ENCODE data around the gene HMGXB3.
A peak's percentile ranks its signal among the peaks of the same experiment; 100 is the strongest.

The HMGXB3 gene, protein sequence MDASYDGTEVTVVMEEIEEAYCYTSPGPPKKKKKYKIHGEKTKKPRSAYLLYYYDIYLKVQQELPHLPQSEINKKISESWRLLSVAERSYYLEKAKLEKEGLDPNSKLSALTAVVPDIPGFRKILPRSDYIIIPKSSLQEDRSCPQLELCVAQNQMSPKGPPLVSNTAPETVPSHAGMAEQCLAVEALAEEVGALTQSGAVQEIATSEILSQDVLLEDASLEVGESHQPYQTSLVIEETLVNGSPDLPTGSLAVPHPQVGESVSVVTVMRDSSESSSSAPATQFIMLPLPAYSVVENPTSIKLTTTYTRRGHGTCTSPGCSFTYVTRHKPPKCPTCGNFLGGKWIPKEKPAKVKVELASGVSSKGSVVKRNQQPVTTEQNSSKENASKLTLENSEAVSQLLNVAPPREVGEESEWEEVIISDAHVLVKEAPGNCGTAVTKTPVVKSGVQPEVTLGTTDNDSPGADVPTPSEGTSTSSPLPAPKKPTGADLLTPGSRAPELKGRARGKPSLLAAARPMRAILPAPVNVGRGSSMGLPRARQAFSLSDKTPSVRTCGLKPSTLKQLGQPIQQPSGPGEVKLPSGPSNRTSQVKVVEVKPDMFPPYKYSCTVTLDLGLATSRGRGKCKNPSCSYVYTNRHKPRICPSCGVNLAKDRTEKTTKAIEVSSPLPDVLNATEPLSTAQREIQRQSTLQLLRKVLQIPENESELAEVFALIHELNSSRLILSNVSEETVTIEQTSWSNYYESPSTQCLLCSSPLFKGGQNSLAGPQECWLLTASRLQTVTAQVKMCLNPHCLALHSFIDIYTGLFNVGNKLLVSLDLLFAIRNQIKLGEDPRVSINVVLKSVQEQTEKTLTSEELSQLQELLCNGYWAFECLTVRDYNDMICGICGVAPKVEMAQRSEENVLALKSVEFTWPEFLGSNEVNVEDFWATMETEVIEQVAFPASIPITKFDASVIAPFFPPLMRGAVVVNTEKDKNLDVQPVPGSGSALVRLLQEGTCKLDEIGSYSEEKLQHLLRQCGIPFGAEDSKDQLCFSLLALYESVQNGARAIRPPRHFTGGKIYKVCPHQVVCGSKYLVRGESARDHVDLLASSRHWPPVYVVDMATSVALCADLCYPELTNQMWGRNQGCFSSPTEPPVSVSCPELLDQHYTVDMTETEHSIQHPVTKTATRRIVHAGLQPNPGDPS (N-terminal part only)

GRCh38 chr5:150000256-150000989 is at the start of gene HMGXB3, which contains the start of gene TIGD6:
TSS of gene HMGXB3 (plus strand) at chr5:150000739. CDS start at chr5:150004853, 4,114 bp downstream.
TSS of gene TIGD6 (minus strand) at chr5:150000654. CDS start at chr5:149996348, 4,306 bp downstream.
- DNase-seq (ENCODE audit: low spot score in 2 of 2) (peak; percentile 72 to 93), ATAC-seq (peak; percentile 90)
- Mint-ChIP-seq H3K4me3 (peak within 1 kb of the TSS; percentile 77), H3K36me3 (peaks cover 44% of the 10 kb centered on the region), H3K9me3 (no peaks in the 10 kb centered on the region), H3K27ac (peak within 1 kb of the TSS; percentile 89), H3K4me1 (peaks cover 54% of the 10 kb centered on the region)

GRCh38 chr5:149951138-149951749 is 49.3 kb upstream of the HMGXB3 start:
- Mint-ChIP-seq H3K4me3 (no peak overlapping the region), H3K36me3 (no peaks in the 10 kb centered on the region), H3K4me1 (no peaks in the 10 kb centered on the region), H3K27ac (no peak overlapping the region), H3K9me3 (no peaks in the 10 kb centered on the region)
- DNase-seq (ENCODE audit: low spot score in 2 of 2): no peak
- no peak for ATAC-seq

DNA sequence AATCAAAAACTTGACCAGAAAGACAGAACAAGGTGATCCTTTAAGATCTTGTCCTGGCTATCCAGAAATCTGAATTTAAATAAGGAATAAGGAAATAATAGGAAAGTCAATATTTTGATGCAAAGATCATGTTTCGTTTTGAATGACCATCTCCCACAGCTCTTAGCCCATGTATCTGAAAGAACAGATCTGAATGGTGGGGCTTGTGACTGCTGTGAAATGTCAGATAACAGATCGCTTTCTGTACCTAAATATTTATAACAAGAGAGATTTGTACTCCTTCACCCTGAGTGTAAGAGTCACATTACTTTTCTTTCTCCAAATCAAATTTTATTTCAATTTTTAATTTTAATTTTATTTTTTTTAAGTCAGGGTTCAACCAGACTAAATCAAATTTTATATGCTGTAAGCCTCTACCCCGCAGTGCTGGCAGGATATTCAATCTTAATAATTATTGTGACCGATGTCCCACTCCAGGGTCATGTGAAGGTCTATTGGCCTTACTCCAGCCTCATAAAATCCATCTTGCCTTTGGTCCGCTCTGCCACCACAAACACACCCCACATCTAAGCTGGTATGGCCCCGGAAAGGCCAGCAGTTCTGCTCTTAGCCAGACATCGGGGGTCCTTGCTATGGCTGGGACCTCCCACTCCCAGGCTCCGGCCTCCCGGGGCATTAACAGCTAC is 47.0 kb upstream of the HMGXB3 start:
- Mint-ChIP-seq H3K9me3 (no peaks in the 10 kb centered on the region), H3K27ac (no peak overlapping the region), H3K4me3 (no peak overlapping the region), H3K4me1 (no peaks in the 10 kb centered on the region), H3K36me3 (no peaks in the 10 kb centered on the region)
- no peak for DNase-seq (ENCODE audit: low spot score in 2 of 2)
- ATAC-seq: no peak

- Mint-ChIP-seq H3K27ac (no peak overlapping the region), H3K36me3 (peaks cover 4% of the 10 kb centered on the region), H3K4me3 (no peak overlapping the region), H3K4me1 (peaks cover 11% of the 10 kb centered on the region), H3K9me3 (no peaks in the 10 kb centered on the region)
- no peak for ATAC-seq
- no peak for DNase-seq (ENCODE audit: low spot score in 2 of 2)
Measured at GRCh38 chr5:149954798-149955197, 45.7 kb upstream of the HMGXB3 start.

DNA sequence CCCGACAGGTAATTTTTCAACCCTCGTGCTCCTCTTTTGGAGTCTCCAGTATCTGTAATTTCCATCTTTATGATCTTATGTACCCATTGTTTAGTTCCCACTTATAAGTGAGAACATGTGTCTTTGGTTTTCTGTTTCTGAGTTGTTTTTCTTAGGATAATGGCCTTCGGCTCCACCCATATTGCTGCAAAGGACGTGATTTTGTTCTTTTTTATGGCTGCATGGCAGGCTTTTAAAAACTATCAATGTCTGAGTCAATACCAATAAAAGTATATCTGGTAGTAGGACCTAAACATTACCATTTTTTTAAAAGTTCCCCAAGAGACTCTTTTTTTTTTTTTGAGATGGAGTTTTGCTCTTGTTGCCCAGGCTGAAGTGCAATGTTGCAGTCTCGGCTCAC is 43.9 kb upstream of the HMGXB3 start:
- no peak overlapping the region for H3K27ac Mint-ChIP-seq
- DNase-seq (ENCODE audit: low spot score in 2 of 2): no peak
- no peaks in the 10 kb centered on the region for H3K9me3 Mint-ChIP-seq
- no peak overlapping the region for H3K4me3 Mint-ChIP-seq
- ATAC-seq: no peak
- H3K4me1 Mint-ChIP-seq: peaks cover 25% of the 10 kb centered on the region
- H3K36me3 Mint-ChIP-seq: peaks cover 10% of the 10 kb centered on the region

- Mint-ChIP-seq H3K27ac (no peak overlapping the region), H3K36me3 (peaks cover 10% of the 10 kb centered on the region), H3K4me3 (no peak overlapping the region), H3K9me3 (no peaks in the 10 kb centered on the region), H3K4me1 (peaks cover 37% of the 10 kb centered on the region)
- DNase-seq (ENCODE audit: low spot score in 2 of 2): no peak
- no peak for ATAC-seq
Measured at GRCh38 chr5:149957855-149958254, 42.7 kb upstream of the HMGXB3 start.

- Mint-ChIP-seq H3K27ac (peak overlapping the region; percentile 97), H3K4me3 (peak overlapping the region; percentile 78), H3K9me3 (no peaks in the 10 kb centered on the region), H3K36me3 (peaks cover 10% of the 10 kb centered on the region), H3K4me1 (peaks cover 39% of the 10 kb centered on the region)
- ATAC-seq (peak; percentile 48), DNase-seq (ENCODE audit: low spot score in 2 of 2) (peak; percentile 18 to 70)
Measured at GRCh38 chr5:149959406-149960236, 40.9 kb upstream of the HMGXB3 start.

- Mint-ChIP-seq H3K9me3 (no peaks in the 10 kb centered on the region), H3K27ac (peak within 1 kb of the TSS; percentile 97), H3K36me3 (peaks cover 10% of the 10 kb centered on the region), H3K4me1 (peaks cover 39% of the 10 kb centered on the region), H3K4me3 (peak within 1 kb of the TSS; percentile 78)
- ATAC-seq: peak; percentile 98
- peak; percentile 82 to 95 for DNase-seq (ENCODE audit: low spot score in 2 of 2)
Measured at GRCh38 chr5:149960272-149961185, 40.0 kb upstream of the HMGXB3 start, which contains the start of gene SLC26A2. TSS of gene SLC26A2 (plus strand) at chr5:149960758. CDS start at chr5:149977653, 16,895 bp downstream.

DNA sequence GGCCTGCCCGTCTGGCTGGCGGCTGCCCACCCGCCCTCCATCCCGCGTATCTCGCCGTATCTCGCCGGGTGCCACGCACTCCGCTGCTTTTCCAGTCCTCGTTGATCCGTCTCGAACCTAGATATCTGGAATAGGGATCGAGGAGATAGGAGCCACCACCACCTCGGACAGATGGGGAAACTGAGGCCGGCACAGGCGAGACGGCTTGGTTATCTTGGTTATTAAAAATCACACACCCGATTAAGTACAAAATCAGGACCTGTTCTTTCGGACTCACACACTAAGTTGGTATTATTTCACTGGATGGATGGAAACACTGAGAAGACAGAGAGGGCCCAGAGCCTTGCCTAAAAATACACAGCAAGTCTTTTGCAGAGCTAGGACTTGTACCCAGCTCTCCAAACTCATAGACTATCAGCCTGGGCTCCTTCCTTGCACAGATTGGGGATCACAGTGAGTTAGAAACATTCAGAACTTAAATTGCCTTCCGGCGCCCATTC is 39.3 kb upstream of the HMGXB3 start:
- peaks cover 10% of the 10 kb centered on the region for H3K36me3 Mint-ChIP-seq
- H3K9me3 Mint-ChIP-seq: no peaks in the 10 kb centered on the region
- no peak for ATAC-seq
- H3K4me1 Mint-ChIP-seq: peaks cover 39% of the 10 kb centered on the region
- peak overlapping the region; percentile 78 for H3K4me3 Mint-ChIP-seq
- DNase-seq (ENCODE audit: low spot score in 2 of 2): no peak
- peak overlapping the region; percentile 97 for H3K27ac Mint-ChIP-seq

GRCh38 chr5:149961957-149962409 is 38.6 kb upstream of the HMGXB3 start:
- DNase-seq (ENCODE audit: low spot score in 2 of 2) (peak in 1 of 2 donors; percentile 53), ATAC-seq (no peak)
- H3K36me3 Mint-ChIP-seq: peaks cover 10% of the 10 kb centered on the region
- peak overlapping the region; percentile 78 for H3K4me3 Mint-ChIP-seq
- peaks cover 39% of the 10 kb centered on the region for H3K4me1 Mint-ChIP-seq
- no peaks in the 10 kb centered on the region for H3K9me3 Mint-ChIP-seq
- peak overlapping the region; percentile 97 for H3K27ac Mint-ChIP-seq

DNA sequence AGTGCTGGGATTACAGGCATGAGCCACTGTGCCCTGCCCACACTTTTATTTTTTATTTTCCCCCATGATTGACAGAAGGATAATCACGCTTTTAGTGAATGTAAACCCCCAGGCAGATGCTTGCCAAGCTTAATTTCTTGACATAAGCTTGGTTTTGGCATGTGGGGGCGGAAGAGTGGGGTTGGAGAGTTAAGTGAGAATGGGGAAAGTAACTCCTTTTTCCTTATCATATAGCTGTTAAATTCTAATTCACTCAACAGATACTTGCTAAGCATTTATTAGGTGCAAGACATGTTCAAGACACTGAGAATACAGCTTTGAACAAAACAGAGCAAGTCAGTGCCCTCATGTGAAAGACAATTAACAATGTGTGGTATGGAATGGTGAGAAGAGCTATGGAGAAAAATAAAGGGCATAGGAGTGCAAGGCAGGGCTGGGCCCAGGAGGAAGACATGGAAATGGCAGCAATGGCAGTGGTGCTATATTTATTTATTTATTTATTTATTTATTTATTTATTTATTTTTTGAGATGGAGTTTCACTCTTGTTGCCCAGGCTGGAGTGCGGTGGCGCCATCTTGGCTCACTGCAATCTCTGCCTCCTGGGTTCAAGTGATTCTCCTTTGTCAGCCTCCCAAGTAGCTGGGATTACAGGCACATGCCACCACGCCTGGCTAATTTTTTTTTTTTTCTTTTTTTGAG is 37.8 kb upstream of the HMGXB3 start:
- peak overlapping the region; percentile 78 for H3K4me3 Mint-ChIP-seq
- no peak overlapping the region for H3K27ac Mint-ChIP-seq

More for the DNA sequence above, 37.8 kb upstream of the HMGXB3 start:
- Mint-ChIP-seq H3K36me3 (peaks cover 10% of the 10 kb centered on the region), H3K4me1 (peaks cover 39% of the 10 kb centered on the region), H3K9me3 (no peaks in the 10 kb centered on the region)
- ATAC-seq: no peak
- DNase-seq (ENCODE audit: low spot score in 2 of 2): no peak
